ENCODE results near the gene RPUSD1. TPM values are rescaled to one million over a fixed set of nuclear protein-coding genes. Genes with fewer than 3 reads are reported as not detected.
A peak's percentile ranks its signal among the peaks of the same experiment; 100 is the strongest.

RPUSD1 gene
- total and polyA plus RNA-seq, 2 of the 13 experiments (the other 11 are each of a cell fraction or from before 2014, with no cell fraction given): 13.1 to 26.2 TPM

DNA sequence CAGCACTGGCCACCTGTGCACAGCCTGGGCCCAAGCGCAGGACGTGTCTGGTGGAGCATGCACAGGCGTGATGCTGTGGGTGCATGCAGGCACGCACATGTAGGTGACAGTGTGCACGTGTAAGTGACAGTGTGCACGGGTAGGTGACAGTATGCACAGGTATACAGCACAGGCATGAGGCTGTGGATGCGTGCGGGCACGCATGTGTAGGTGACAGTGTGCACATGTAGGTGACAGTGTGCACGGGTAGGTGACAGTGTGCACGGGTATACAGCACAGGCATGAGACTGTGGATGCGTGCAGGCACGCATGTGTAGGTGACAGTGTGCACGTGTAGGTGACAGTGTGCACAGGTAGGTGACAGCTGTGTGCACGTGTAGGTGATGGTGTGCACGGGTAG is 7.9 kb downstream of the RPUSD1 start:
- DNase-seq (ENCODE audit: low spot score): no peak
- 36% methylated on average over 16 of the region's 16 CpGs for WGBS (ENCODE audit: low lambda C conversion rate)

DNA sequence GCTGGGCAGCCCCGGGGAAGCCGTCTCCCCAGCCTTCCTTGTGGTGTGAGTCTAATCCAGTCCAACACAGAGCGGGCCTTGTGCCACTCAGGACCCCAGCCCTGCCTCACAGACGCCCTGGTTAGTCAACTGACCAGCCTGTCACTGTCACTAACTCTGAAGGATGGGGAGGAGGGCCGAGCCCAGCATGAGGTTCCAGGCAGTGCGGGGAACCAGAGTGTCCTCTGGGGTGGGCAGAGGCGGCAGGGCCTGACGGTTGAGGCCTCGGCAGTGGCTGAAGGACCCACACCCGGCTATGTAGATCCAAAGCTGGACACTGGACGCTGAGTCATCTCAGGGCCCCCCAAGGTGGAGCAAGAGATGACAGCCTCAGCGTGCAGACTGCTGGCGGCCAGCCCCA is 8.6 kb downstream of the RPUSD1 start:
- no TSS peak for BruUV-seq (replicated peaks)
- in situ Hi-C loops (cut with HindIII; ENCODE audit: extremely low pct_ligation_motif_present, low pct_unique_long_range_greater_than_20kb) (no loop called here), intact Hi-C loops (cut with micrococcal nuclease; ENCODE audit: unreplicated experiment) (no loop called here)
- CTCF ChIA-PET (ENCODE audit: low intra/inter-chr PET ratio, low total read pairs): no interaction called here
- H3K9me3 ChIP-seq (ENCODE audit: low read length): no peaks in the 10 kb centered on the region
- no peak overlapping the region for H2AFZ ChIP-seq (ENCODE audit: low read length)
- H3K27me3 ChIP-seq (ENCODE audit: control insufficient read depth in 1 of 2, insufficient read depth in 2 of 2, low read length in 2 of 2): peaks cover 14 to 68% of the 10 kb centered on the region in 2 experiments
- POLR2A ChIA-PET: no interaction called here
- no peaks in the 10 kb centered on the region for H3K4me1 ChIP-seq (ENCODE audit: insufficient read depth, low read length)
- no peak overlapping the region for H3K27ac ChIP-seq (ENCODE audit: extremely low read length, insufficient read depth, low read length)
- WGBS (ENCODE audit: low lambda C conversion rate): no CpG with 5 or more reads among the region's 13 CpGs
- no peaks in the 10 kb centered on the region for H3K79me2 ChIP-seq (ENCODE audit: insufficient read depth, low read length)
- H3K9ac ChIP-seq (ENCODE audit: insufficient read depth, low read depth, low read length): no peak overlapping the region
- DNase-seq (ENCODE audit: low spot score): no peak
- no peak for TF ChIP-seq CHCHD3 (CRISPR knock-in tag; IDR thresholded peaks at IDR 0.05)
- no peak for ATAC-seq
- FAIRE-seq: no peak
- H3K4me3 ChIP-seq (replicated peaks in 1 of 3; ENCODE audit: insufficient read depth in 1 of 3, low read depth in 2 of 3, low read length in 3 of 3): no peak overlapping the region
- H3K36me3 ChIP-seq (replicated peaks in 1 of 2; ENCODE audit: control insufficient read depth in 1 of 2, insufficient read depth in 2 of 2, low read length in 2 of 2): no peaks in the 10 kb centered on the region
- 0 out of 2 replicates have a peak, but pooled peaks cover 2% of the 10 kb centered on the region for H4K20me1 ChIP-seq (ENCODE audit: insufficient read depth, low read length)
- no peak overlapping the region for H3K4me2 ChIP-seq (ENCODE audit: low read depth, low read length)

More for the DNA sequence above, 7.9 kb downstream of the RPUSD1 start:
- Histone ChIP-seq H3K27ac (ENCODE audit: extremely low read length, insufficient read depth, low read length) (no peak overlapping the region), H3K4me3 (replicated peaks in 1 of 3; ENCODE audit: insufficient read depth in 1 of 3, low read depth in 2 of 3, low read length in 3 of 3) (no peak overlapping the region), H4K20me1 (ENCODE audit: insufficient read depth, low read length) (0 out of 2 replicates have a peak, but pooled peaks cover 2% of the 10 kb centered on the region), H3K9me3 (ENCODE audit: low read length) (no peaks in the 10 kb centered on the region), H3K4me1 (ENCODE audit: insufficient read depth, low read length) (no peaks in the 10 kb centered on the region), H3K27me3 (ENCODE audit: control insufficient read depth in 1 of 2, insufficient read depth in 2 of 2, low read length in 2 of 2) (peaks cover 13 to 65% of the 10 kb centered on the region in 2 experiments), H3K79me2 (ENCODE audit: insufficient read depth, low read length) (no peaks in the 10 kb centered on the region), H2AFZ (ENCODE audit: low read length) (no peak overlapping the region), H3K9ac (ENCODE audit: insufficient read depth, low read depth, low read length) (no peak overlapping the region), H3K4me2 (ENCODE audit: low read depth, low read length) (no peak overlapping the region), H3K36me3 (replicated peaks in 1 of 2; ENCODE audit: control insufficient read depth in 1 of 2, insufficient read depth in 2 of 2, low read length in 2 of 2) (no peaks in the 10 kb centered on the region)
- ATAC-seq (no peak), FAIRE-seq (no peak)
- CTCF ChIA-PET (ENCODE audit: low intra/inter-chr PET ratio, low total read pairs): no interaction called here
- BruUV-seq (replicated peaks): no TSS peak
- POLR2A ChIA-PET: no interaction called here
- in situ Hi-C loops (cut with HindIII; ENCODE audit: extremely low pct_ligation_motif_present, low pct_unique_long_range_greater_than_20kb): no loop called here
- intact Hi-C loops (cut with micrococcal nuclease; ENCODE audit: unreplicated experiment): no loop called here
- no peak for TF ChIP-seq TEAD3 (CRISPR knock-in tag; optimal IDR thresholded peaks at IDR 0.05; ENCODE audit: borderline replicate concordance)
- TF ChIP-seq, protein P1, sequence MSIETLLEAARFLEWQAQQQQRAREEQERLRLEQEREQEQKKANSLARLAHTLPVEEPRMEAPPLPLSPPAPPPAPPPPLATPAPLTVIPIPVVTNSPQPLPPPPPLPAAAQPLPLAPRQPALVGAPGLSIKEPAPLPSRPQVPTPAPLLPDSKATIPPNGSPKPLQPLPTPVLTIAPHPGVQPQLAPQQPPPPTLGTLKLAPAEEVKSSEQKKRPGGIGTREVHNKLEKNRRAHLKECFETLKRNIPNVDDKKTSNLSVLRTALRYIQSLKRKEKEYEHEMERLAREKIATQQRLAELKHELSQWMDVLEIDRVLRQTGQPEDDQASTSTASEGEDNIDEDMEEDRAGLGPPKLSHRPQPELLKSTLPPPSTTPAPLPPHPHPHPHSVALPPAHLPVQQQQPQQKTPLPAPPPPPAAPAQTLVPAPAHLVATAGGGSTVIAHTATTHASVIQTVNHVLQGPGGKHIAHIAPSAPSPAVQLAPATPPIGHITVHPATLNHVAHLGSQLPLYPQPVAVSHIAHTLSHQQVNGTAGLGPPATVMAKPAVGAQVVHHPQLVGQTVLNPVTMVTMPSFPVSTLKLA (IDR thresholded peaks at IDR 0.05): peak; percentile 88
- TF ChIP-seq NCOA2 (CRISPR knock-in tag; IDR thresholded peaks at IDR 0.05): no peak
